Muscle layer of colon (tissue), 2 donors: Measurements from ENCODE around the gene DCC.

Source experiments
- H3K27ac ChIP-seq: one replicate; pipeline ENCODE4 v1.7.0; 2013; ENCODE audit warnings: low read depth, mild to moderate bottlenecking, low read length, moderate library complexity
- H3K27me3 ChIP-seq, 2 donors: one replicate each; pipeline ENCODE4 v1.7.0; 2013; ENCODE audit warnings: low read length in 2 of 2, mild to moderate bottlenecking in 2 of 2; ENCODE audit not compliant: insufficient read depth in 2 of 2, control insufficient read depth in 1 of 2
- H3K36me3 ChIP-seq: one replicate; pipeline ENCODE4 v1.7.0; 2013; ENCODE audit warnings: mild to moderate bottlenecking, low read length; ENCODE audit not compliant: insufficient read depth
- H3K4me1 ChIP-seq: one replicate; pipeline ENCODE4 v1.7.0; 2013; ENCODE audit warnings: mild to moderate bottlenecking, low read length; ENCODE audit not compliant: insufficient read depth
- H3K4me3 ChIP-seq, 2 donors: one replicate each; pipeline ENCODE4 v1.7.0; 2013; ENCODE audit warnings: low read length in 2 of 2, low read depth in 1 of 2, mild to moderate bottlenecking in 1 of 2, moderate library complexity in 1 of 2
- H3K9ac ChIP-seq: one replicate; pipeline ENCODE4 v1.7.0; 2013; ENCODE audit warnings: low read length
- H3K9me3 ChIP-seq: one replicate; pipeline ENCODE4 v1.7.0; 2013; ENCODE audit warnings: mild to moderate bottlenecking, low read length
- donor health status: abdominal sarcoma.
- donor health status: Adenocarcinoma of cecum.

DCC gene

DNA sequence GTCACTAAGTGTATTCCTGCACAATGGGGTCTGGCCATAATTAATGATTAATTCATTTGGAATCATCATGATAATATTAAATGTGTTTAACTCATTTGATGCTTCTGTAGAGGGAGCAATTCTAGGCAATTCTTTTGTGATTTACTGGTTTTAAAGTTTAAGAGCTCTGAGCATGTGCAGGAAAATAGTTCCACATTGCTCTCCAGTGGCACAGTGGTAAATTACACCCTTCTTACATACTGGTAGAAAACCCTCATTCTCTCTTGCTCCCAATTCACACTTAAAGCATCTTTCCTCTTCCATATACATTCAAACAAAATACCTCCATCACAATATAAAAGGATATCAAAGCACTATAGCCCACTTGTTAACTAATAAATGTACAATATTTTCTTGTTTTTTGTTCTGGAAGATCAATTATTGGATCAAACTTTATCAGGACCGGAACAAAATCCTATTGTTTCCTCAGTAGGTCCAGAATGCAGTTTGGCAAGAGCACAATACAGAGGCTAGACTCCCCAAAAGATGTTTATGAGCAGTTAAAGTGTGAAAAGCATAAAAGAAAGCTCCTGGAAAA is 1040.2 kb downstream of the DCC start:
- H3K9ac ChIP-seq, result no peak overlapping the region
- H3K27ac ChIP-seq, result no peak overlapping the region
- H3K36me3 ChIP-seq, result no peaks in the 10 kb centered on the region
- no peaks in the 10 kb centered on the region for H3K27me3 ChIP-seq
- H3K4me3 ChIP-seq, result no peak overlapping the region
- H3K4me1 ChIP-seq, result no peaks in the 10 kb centered on the region
- H3K9me3 ChIP-seq, result no peaks in the 10 kb centered on the region

DNA sequence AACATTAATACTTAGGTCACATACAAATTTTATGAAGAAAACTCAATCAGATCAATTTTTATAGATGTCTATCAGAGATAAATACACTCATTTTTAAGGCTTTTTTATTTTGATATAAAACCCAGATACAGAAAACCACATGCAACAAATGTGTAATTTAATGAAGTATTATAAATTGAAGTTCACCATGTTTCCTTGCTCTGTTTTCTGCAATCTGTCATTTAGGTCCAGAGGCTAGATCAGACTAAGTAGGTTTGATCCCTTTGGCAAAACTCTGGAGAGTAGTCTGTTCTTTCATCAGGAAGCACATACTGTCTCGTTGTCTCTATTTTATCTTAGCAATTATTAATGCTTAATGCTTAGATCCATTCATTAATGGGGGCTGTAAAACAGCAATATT is 1042.9 kb downstream of the DCC start:
- no peak overlapping the region for H3K27ac ChIP-seq
- no peaks in the 10 kb centered on the region for H3K9me3 ChIP-seq
- no peaks in the 10 kb centered on the region for H3K27me3 ChIP-seq
- no peak overlapping the region for H3K9ac ChIP-seq
- no peaks in the 10 kb centered on the region for H3K36me3 ChIP-seq
- no peaks in the 10 kb centered on the region for H3K4me1 ChIP-seq
- H3K4me3 ChIP-seq, result no peak overlapping the region

DNA sequence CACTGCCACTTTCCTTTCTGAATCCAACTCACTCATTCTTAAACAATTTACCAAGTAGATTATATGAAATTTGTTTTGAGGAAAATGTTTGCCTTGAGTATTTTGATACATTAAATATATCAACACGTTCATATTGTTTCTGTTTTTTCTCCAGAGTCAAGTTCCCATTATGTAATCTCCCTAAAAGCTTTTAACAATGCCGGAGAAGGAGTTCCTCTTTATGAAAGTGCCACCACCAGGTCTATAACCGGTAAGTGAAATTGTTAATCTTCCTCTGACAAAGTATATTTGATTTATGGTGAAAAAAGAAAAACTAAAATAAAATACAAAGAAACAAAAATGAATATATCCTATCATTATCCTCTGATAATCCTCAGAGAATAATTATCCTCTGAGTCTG is 1045.9 kb downstream of the DCC start:
- Histone ChIP-seq H3K4me3 (no peak overlapping the region), H3K9me3 (no peaks in the 10 kb centered on the region), H3K4me1 (no peaks in the 10 kb centered on the region), H3K9ac (no peak overlapping the region), H3K27me3 (no peaks in the 10 kb centered on the region), H3K27ac (no peak overlapping the region), H3K36me3 (no peaks in the 10 kb centered on the region)

DNA sequence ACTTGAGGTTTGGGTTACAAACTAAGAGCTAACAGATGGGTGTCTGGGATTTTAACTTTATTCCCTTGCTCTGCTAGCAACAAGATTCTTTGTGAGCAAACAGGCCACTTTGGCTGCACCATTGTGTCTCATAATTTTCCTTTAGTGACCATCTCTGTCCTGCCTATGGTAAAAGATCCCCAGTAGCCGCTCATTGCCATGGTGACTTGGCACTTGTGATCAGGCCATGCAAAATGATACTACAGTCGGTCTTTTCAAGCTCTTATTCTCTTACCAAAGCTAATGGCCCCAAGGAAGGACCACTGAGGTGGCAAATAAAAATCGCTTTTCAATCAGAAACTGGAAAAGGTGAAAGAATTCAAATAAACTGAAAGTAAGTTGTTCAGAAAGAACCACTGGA is 1047.6 kb downstream of the DCC start:
- H3K27me3 ChIP-seq, result no peaks in the 10 kb centered on the region
- H3K9me3 ChIP-seq, result no peaks in the 10 kb centered on the region
- no peak overlapping the region for H3K4me3 ChIP-seq
- no peaks in the 10 kb centered on the region for H3K36me3 ChIP-seq
- H3K9ac ChIP-seq, result no peak overlapping the region
- no peak overlapping the region for H3K27ac ChIP-seq
- H3K4me1 ChIP-seq, result no peaks in the 10 kb centered on the region

DNA sequence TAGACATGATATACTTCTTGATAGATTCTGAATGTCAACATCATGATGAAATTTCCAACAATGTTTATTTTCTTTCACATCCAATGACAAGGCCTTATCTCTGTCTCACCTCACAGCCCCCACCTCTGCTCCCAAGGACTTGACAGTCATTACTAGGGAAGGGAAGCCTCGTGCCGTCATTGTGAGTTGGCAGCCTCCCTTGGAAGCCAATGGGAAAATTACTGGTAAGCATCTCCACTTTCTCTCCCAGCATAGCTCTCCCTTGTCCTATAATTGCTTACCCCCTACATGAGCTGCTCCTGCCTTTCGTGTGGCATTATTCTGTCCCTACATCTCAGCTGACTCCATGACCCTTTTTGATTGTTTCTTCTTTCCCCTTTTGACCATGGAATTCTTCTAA is 1062.7 kb downstream of the DCC start:
- no peaks in the 10 kb centered on the region for H3K9me3 ChIP-seq

DNA sequence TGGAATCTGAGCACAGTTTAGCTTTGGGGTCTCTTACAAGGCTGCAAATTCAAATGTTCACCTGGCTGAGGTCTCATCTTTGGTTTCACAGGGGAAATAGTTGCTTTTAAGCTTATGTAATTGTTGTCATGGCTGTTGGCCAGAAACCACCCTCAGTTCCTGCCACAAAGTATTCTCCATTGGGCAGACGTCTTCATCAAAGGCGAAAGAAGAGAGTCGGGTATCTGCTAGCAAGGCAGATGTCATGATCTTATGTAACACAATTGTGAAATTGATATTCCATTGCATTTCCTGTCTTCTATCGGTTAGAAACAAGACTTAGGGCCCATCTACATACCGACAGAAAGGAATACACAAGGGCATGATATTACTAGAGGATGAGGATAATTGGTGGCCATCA is 1068.3 kb downstream of the DCC start:
- no peak overlapping the region for H3K27ac ChIP-seq
- no peaks in the 10 kb centered on the region for H3K9me3 ChIP-seq
- no peaks in the 10 kb centered on the region for H3K27me3 ChIP-seq
- H3K4me3 ChIP-seq, result no peak overlapping the region
- H3K9ac ChIP-seq, result no peak overlapping the region
- H3K36me3 ChIP-seq, result no peaks in the 10 kb centered on the region
- no peaks in the 10 kb centered on the region for H3K4me1 ChIP-seq

More for the DNA sequence above, 1062.7 kb downstream of the DCC start:
- Histone ChIP-seq H3K9ac (no peak overlapping the region), H3K36me3 (no peaks in the 10 kb centered on the region), H3K27ac (no peak overlapping the region), H3K27me3 (no peaks in the 10 kb centered on the region), H3K4me1 (no peaks in the 10 kb centered on the region), H3K4me3 (no peak overlapping the region)

DNA sequence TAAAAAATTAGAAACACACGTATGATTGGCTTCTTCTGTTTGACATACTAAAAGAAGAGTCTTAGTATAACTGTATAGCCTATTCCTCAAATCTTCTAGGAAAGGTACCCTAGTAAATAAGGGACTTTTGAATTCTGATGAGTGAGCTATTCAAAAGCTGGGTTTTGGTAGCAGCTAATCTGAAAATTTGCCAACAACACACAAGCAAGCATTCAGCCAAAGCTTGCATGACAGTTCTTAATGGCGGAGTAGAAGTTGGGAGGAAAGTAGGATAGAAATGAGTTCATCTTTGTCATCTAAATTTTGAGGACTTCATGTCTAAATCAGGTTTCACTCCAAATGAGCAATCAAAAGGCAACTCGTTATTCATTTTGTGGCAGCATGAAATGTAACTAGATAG is 1071.5 kb downstream of the DCC start:
- Histone ChIP-seq H3K4me3 (no peak overlapping the region), H3K4me1 (no peaks in the 10 kb centered on the region), H3K9ac (no peak overlapping the region), H3K27me3 (no peaks in the 10 kb centered on the region), H3K36me3 (no peaks in the 10 kb centered on the region), H3K9me3 (no peaks in the 10 kb centered on the region), H3K27ac (no peak overlapping the region)

DNA sequence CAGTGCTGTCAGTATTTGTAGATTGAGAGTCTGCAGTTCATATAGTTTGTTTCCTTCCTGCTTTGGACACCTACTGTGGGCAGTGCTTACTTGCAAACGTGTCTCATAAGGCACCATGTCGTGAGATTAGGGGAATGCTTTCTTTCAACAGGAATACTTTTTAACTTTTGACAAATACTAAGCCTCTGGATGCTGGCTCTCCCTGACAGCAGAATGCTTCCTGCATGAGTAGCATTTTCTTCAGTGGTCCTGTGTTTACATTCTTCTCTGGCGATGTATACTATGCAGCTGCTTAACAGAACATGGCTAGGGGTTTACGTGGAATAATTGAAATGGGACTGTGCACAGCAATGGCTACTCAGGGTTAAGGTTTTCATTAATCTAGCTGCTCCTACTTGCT is 1077.0 kb downstream of the DCC start:
- Histone ChIP-seq H3K9ac (no peak overlapping the region), H3K27ac (no peak overlapping the region), H3K9me3 (no peaks in the 10 kb centered on the region), H3K4me3 (no peak overlapping the region), H3K36me3 (no peaks in the 10 kb centered on the region), H3K27me3 (no peaks in the 10 kb centered on the region), H3K4me1 (no peaks in the 10 kb centered on the region)

DNA sequence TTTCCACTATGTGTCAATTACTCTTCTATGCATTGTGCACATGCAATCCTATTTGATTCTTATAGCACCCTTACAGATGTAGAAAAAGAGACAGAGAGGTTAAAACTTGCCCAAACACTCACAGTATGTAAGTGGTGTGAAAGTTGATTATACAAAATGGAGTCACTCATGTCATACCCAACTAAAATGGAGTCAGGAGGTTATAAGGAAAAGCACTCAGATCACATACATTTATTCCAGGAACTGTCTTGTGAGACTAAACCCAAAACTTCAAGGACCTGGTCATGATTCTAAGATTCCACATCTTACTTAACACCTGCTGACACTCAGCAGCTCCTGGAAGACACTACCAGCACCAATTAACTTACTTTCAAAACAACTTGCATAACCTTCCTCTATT is 1081.9 kb downstream of the DCC start:
- Histone ChIP-seq H3K9me3 (no peaks in the 10 kb centered on the region), H3K4me3 (no peak overlapping the region), H3K36me3 (no peaks in the 10 kb centered on the region), H3K27me3 (no peaks in the 10 kb centered on the region), H3K27ac (no peak overlapping the region), H3K9ac (no peak overlapping the region), H3K4me1 (no peaks in the 10 kb centered on the region)

DNA sequence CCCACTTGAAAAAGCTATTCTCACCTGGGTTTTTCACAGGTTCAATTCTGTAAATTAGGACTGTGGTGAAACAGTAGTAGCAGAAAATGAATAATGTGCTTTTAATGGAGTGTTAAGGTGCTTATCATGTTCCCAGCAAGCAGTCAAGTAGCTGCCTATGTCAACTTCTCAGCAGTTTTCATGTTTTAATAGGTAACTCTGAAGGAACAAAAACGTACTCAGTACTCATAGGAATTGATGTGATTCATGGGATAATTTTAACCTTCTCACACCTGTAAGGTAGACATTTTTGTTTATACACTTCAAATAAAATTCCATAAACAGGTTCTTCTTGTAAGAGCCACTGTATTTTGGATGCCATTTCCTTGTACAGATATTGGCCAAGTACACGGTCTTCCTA is 1082.9 kb downstream of the DCC start:
- Histone ChIP-seq H3K4me3 (no peak overlapping the region), H3K9ac (no peak overlapping the region), H3K27me3 (no peaks in the 10 kb centered on the region), H3K4me1 (no peaks in the 10 kb centered on the region), H3K36me3 (no peaks in the 10 kb centered on the region), H3K9me3 (no peaks in the 10 kb centered on the region), H3K27ac (no peak overlapping the region)

DNA sequence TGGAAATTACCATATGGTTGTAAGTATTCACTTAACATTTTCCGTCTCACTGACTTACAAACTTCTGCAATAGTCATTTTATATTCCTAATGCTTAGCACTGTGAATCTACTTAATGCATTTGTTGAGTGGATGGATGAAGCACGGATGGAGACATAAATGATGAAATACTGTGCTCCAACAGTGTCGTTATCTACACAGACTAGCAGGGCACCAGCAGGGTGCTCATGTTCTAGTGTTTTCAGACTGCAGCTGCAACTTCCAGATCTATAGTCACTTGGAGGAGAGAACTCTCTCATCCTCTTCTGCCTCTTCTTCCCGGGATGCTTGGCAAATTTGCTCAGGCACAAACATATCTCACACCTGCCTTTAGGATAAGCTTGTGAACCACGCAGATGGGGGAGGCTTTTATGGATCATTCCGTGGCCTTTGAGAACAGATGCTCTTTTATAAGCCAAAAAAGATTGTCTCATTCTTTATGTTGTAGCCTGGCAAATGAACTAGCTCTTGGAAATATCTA is 1086.7 kb downstream of the DCC start:
- H3K9ac ChIP-seq, result no peak overlapping the region
- no peaks in the 10 kb centered on the region for H3K27me3 ChIP-seq

DNA sequence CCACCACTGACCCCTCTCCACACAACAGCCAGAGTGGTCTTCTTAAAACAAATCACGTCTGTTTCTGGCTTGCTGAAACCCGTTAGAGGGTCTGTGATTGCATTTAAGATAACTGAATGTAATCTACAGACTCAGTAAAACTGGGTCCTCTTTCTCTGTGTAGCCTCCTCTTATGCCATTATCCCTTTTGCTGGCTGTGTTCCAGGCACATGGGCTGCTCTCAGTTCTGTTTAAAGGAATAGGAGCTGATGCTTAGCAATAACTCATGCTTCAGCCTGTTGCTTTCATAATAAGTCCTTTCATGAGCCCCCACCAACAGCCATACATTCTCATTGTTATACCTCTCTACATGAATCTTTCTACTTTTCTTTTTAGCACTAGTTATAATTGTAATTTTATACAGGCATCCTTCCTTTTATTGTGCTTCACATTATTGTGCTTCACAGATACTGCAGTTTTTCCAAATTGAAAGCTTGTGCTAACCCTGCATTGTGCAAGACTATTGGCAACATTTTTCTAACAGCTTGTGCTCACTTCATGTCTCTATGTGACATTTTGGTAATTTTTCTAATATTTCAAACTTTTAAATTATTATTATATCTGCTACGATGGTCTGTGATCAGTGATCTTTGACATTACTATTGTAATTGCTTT is 1101.9 kb downstream of the DCC start:
- Histone ChIP-seq H3K4me1 (no peaks in the 10 kb centered on the region), H3K4me3 (no peak overlapping the region), H3K27me3 (no peaks in the 10 kb centered on the region), H3K9ac (no peak overlapping the region), H3K36me3 (no peaks in the 10 kb centered on the region), H3K9me3 (no peaks in the 10 kb centered on the region), H3K27ac (no peak overlapping the region)

More for the DNA sequence above, 1086.7 kb downstream of the DCC start:
- Histone ChIP-seq H3K4me1 (no peaks in the 10 kb centered on the region), H3K4me3 (no peak overlapping the region), H3K27ac (no peak overlapping the region), H3K36me3 (no peaks in the 10 kb centered on the region), H3K9me3 (no peaks in the 10 kb centered on the region)
